GM12872 (cell line): ENCODE data around the gene KCNN4.

Experiments
- TF ChIP-seq, protein P1 (sequence below): IDR thresholded peaks from 3 replicates; pipeline ENCODE4 v1.5.1; 2011; ENCODE audit warnings: low read depth, mild to moderate bottlenecking, low read length, moderate library complexity; ENCODE audit not compliant: insufficient read depth

The KCNN4 gene

GRCh38 chr19:43802216-43802951, 21.6 kb upstream of the KCNN4 start, which contains the start of gene LYPD5:
Gene LYPD5, minus strand, starts transcription at chr19:43802447. Its CDS starts 67 bp downstream, at chr19:43802380.
- TF ChIP-seq, protein P1, sequence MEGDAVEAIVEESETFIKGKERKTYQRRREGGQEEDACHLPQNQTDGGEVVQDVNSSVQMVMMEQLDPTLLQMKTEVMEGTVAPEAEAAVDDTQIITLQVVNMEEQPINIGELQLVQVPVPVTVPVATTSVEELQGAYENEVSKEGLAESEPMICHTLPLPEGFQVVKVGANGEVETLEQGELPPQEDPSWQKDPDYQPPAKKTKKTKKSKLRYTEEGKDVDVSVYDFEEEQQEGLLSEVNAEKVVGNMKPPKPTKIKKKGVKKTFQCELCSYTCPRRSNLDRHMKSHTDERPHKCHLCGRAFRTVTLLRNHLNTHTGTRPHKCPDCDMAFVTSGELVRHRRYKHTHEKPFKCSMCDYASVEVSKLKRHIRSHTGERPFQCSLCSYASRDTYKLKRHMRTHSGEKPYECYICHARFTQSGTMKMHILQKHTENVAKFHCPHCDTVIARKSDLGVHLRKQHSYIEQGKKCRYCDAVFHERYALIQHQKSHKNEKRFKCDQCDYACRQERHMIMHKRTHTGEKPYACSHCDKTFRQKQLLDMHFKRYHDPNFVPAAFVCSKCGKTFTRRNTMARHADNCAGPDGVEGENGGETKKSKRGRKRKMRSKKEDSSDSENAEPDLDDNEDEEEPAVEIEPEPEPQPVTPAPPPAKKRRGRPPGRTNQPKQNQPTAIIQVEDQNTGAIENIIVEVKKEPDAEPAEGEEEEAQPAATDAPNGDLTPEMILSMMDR: no peak

GRCh38 chr19:43799502-43800142, 18.8 kb upstream of the KCNN4 start:
- TF ChIP-seq, protein P1: no peak

- TF ChIP-seq, protein P1: no peak
Measured at GRCh38 chr19:43798546-43799409, 18.0 kb upstream of the KCNN4 start.

GRCh38 chr19:43798026-43798545, 17.3 kb upstream of the KCNN4 start:
- TF ChIP-seq, protein P1: no peak

DNA sequence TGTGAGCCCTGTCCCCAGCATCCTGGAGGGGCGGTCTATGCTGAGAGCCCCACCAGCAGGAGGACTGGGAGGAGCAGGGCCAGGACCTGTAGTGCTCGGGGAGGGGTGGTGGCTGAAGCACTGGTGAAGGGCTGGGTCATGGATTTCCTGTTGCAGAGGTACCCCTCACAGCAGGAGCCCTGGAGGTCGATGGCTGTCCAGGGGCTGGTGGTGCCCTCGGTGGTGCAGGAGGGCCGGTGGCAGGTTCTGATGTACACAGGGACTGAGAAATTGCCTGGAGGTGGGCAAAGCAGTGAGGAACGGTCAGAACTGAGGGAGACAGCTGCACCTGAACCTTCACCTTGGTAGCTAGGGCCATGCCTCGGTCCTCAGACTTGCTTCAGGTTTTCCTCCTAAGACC, 16.8 kb upstream of the KCNN4 start:
- TF ChIP-seq, protein P1: no peak

DNA sequence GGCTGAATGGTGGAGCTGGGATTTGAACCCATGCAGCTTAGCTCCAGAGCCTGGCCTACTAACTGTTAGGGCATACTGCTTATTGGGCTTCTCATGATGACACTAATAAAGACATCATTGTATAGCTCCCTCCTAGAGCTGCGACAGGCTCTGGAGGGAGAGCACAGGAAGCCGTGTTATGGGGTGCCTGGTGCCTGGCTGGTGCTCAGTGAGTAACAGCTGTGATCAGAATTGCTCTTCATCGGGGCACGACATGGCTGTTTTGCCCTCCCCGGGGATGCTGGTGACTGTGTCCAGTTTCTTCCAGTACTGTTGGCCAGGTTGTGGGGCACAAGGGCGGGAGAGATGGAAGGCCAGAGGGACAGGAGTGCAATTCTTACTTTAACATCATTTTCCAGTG, 16.3 kb upstream of the KCNN4 start:
- TF ChIP-seq, protein P1: no peak

GRCh38 chr19:43790587-43790986, 9.8 kb upstream of the KCNN4 start:
- TF ChIP-seq, protein P1: no peak
